Aorta (tissue), 5 donors: Measurements from ENCODE around the gene MED13L. TPM values are rescaled to one million over a fixed set of nuclear protein-coding genes. Genes with fewer than 3 reads are reported as not detected.
"Not testable (repeated sequence)": the region's sequence is repeated elsewhere in the genome, so short reads cannot be mapped to it uniquely, and the experiment has no call there.

Source experiments
- ATAC-seq: fragments of 200-7000 bp; cut with Tn5 transposase; one replicate; pipeline ENCODE4 v1.9.1; 2022; ENCODE audit warnings: moderate library complexity; ENCODE audit not compliant: low FRiP score
- DNase-seq, 2 donors: peaks; one replicate each; pipeline ENCODE4 v3.0.0-alpha.2; 2020
- H3K27ac ChIP-seq, 2 donors: one replicate each; pipeline ENCODE4 v1.5.1; 2013; ENCODE audit warnings: low read length in 2 of 2, mild to moderate bottlenecking in 2 of 2, moderate library complexity in 2 of 2, control low read depth in 1 of 2, inconsistent platforms in 1 of 2, low read depth in 1 of 2
- H3K27me3 ChIP-seq, 2 donors: one replicate each; pipeline ENCODE4 v1.6.1; 2013; ENCODE audit warnings: control low read depth in 1 of 2, low read length in 1 of 2, mild to moderate bottlenecking in 1 of 2, moderate library complexity in 1 of 2; ENCODE audit not compliant: insufficient read depth in 2 of 2, control insufficient read depth in 1 of 2
- H3K36me3 ChIP-seq, 2 donors: one replicate each; pipeline ENCODE4 v1.6.1; 2013; ENCODE audit warnings: control low read depth in 1 of 2, low read length in 1 of 2, mild to moderate bottlenecking in 1 of 2; ENCODE audit not compliant: insufficient read depth in 2 of 2, control insufficient read depth in 1 of 2
- H3K4me1 ChIP-seq, 2 donors: one replicate each; pipeline ENCODE4 v1.6.1; 2013; ENCODE audit warnings: low read length in 2 of 2, control low read depth in 1 of 2, mild to moderate bottlenecking in 1 of 2, moderate library complexity in 1 of 2; ENCODE audit not compliant: insufficient read depth in 2 of 2, control insufficient read depth in 1 of 2
- H3K4me3 ChIP-seq, 2 donors: one replicate each; pipeline ENCODE4 v1.5.1; 2013; ENCODE audit warnings: low read length in 2 of 2, control low read depth in 1 of 2, mild to moderate bottlenecking in 1 of 2
- H3K9me3 ChIP-seq: one replicate; pipeline ENCODE4 v1.6.1; 2013; ENCODE audit warnings: mild to moderate bottlenecking, low read length; ENCODE audit not compliant: control insufficient read depth
- WGBS, 2 donors: extraction: QIAGEN DNeasy Blood & Tissue Kit; methylation state at CpG; one replicate each; pipeline ENCODE4 v1.1.7; 2013; 5-methylcytosine and 5-hydroxymethylcytosine counted together
- intact Hi-C, 2 donors: fragments of 100-400 bp; cut with DNase I; formaldehyde crosslinking; loops; one replicate each; pipeline versions ENCODE4 v1.14.2 to v1.15.0; 2022
- polyA plus RNA-seq, 2 donors: library from polyadenylated mRNA; stranded (reverse); fragments of 200-250 nt; gene quantifications; one replicate each; pipeline ENCODE4 v1.2.3, GENCODE V29; 2013
- total RNA-seq, 2 donors: library from RNA; stranded (reverse); fragmentation: NEBNext Ultra II Directional; extraction: Animal tissue kit (Norgen Biotek cat#: 25700); gene quantifications; one replicate each; pipeline ENCODE4 v1.2.1, GENCODE V29; 2021
- donor health status: healthy with polysubstance abuse.
- donor health status: Bipolar disorder and iron deficiency.
- donor health status: DM: no; HTN: no; CAD: no.
- donor health status: DM: no; HTN: no; CAD: no.
- donor health status: DM: yes; HTN: yes; CAD: no.

Gene MED13L
- total and polyA plus RNA-seq, 4 donors: 16.7 to 215 (median 114) TPM

DNA sequence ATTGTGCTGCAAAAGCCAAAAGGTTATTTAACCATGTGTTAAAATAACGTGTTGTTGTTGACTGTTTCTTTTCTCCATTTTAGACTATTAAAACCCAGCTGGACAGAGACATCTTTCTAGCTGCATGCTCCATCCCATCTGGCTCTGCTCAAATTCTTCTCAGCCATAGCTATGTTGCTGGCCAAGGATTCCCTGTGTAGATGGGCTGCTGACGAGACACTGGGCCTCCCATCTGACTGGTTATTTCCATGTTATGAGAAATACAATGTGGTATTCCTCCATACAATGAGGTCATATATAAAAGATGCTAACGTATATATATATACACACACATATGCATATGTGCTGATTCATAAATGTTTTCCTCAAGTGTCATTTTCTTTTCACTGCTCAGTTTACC lies 30.1 kb downstream of the MED13L start:
- 72 to 75% methylated on average over 3 of the region's 3 CpGs for WGBS, 2 donors
- Histone ChIP-seq H3K4me3 (no peak overlapping the region), H3K4me1 (peaks cover 10% of the 10 kb centered on the region in 2 donors), H3K9me3 (no peaks in the 10 kb centered on the region), H3K27ac (no peak overlapping the region), H3K27me3 (no peaks in the 10 kb centered on the region), H3K36me3 (no peaks in the 10 kb centered on the region)
- DNase-seq (no peak), ATAC-seq (no peak)
- intact Hi-C loops: no loop called here

DNA sequence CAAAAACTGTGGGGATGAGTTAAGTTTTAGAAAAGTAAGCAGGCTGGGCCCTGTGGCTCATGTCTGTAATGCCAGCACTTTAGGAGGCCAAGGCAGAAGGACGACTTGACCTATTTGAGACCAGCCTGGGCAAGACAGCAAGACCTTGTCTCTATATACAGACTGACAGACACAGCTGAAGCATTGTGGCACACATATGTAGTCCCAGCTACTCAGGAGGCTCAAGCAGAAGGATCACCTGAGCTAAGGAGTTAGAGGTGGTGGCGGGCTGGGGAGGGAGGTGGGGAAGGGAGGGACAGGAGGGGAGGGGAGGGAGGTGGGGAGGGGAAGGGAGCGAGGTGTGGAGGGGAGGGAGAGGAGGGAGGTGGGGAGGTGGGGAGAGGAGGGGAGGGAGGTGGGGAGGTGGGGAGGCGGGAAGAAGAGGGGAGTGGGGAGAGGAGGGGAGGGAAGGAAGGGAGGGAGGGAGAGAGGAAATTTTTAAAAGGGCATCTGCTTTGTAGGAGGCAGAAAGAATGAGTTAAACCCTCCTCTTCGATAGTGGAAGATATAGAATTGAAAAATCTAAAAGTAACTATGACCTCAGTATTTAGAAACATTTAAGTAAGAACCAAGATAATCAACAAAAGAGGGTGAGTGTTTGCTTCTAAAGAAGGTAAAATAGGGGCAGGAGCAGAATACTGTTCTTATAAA lies 30.9 kb downstream of the MED13L start:
- intact Hi-C loops: no loop called here
- Histone ChIP-seq H3K4me1 (peaks cover 10% of the 10 kb centered on the region in 2 donors), H3K4me3 (no peak overlapping the region), H3K27ac (no peak overlapping the region), H3K27me3 (no peaks in the 10 kb centered on the region), H3K36me3 (no peaks in the 10 kb centered on the region), H3K9me3 (no peaks in the 10 kb centered on the region)
- DNase-seq (no peak), ATAC-seq (no peak)
- 75 to 78% methylated on average over 5 of the region's 5 CpGs for WGBS, 2 donors

DNA sequence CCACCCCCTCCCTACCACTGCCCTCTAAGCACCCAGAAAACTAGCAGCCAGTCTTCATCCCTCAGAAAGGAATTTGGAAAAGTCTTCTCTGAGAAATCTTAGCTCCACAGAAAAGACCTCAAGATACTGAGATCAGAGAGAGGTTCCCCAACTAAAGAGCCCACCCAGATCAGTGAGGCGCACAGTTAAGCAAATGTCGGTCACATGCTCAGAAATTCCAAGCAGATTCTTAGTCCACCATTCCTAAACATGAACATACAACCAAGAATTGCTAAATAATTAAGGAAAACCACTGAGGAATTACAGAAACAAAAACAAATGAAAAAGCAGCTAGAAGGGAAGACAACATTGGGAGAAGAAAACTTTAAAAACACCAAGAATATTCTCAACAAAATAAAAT lies 32.3 kb downstream of the MED13L start:
- no peak overlapping the region for H3K4me3 ChIP-seq
- H3K9me3 ChIP-seq: no peaks in the 10 kb centered on the region
- DNase-seq (no peak), ATAC-seq (no peak)
- H3K4me1 ChIP-seq: peaks cover 10% of the 10 kb centered on the region in 2 donors
- WGBS, 2 donors: 93 to 95% methylated on average over 2 of the region's 2 CpGs
- no peak overlapping the region for H3K27ac ChIP-seq
- H3K36me3 ChIP-seq: no peaks in the 10 kb centered on the region
- intact Hi-C loops: no loop called here
- H3K27me3 ChIP-seq: no peaks in the 10 kb centered on the region

DNA sequence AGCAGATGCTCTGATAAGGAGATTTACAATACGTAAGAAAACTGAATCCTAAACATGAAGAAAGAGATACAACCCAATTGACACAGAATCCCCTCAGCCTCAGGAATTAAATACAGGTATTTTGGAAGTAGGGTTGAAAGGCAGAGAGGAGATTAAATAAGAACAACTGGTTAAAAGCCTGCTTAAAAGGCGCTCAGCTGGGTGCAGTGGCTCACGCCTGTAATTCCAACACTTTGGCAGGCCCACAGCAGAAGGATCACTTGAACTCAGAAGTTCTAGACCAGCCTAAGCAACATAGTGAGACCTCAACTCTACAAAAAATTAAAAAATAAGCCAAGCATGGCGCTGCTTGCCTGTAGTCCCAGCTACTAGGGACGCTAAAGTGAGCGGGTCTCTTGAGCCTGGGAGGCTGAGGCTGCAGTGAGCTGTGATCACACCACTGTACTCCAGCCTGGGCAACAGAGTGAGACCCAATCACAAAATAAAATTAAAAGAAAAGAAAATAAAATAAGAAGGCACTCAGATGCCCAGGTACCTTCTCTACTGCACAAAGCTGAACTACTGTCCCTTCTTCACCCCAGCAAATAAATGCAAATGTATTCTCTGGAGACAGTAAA lies 32.9 kb downstream of the MED13L start:
- intact Hi-C loops: no loop called here
- Histone ChIP-seq H3K9me3 (no peaks in the 10 kb centered on the region), H3K4me1 (peaks cover 10% of the 10 kb centered on the region in 2 donors), H3K36me3 (no peaks in the 10 kb centered on the region), H3K4me3 (no peak overlapping the region), H3K27me3 (no peaks in the 10 kb centered on the region), H3K27ac (no peak overlapping the region)
- DNase-seq (no peak), ATAC-seq (no peak)
- 82 to 91% methylated on average over 6 of the region's 6 CpGs for WGBS, 2 donors

DNA sequence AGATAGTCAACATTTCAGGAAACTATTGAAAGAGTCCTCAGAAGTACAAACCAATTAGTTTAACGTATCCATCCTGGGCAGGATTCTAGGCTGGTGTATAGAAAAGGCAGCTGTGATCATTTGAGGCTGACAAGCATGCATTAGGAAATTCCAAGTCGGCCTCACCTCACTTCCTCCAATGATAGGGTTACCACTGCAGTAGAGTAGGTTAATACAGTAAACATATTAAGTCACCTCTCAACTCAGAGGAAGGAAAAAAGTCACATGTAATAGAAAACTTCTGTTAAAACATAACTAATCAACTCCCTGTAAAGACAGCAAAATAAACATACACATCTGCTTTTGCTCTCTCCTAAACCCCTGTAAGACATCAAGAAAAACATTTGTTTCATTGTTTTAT lies 33.5 kb downstream of the MED13L start:
- no peak overlapping the region for H3K27ac ChIP-seq
- no peak overlapping the region for H3K4me3 ChIP-seq
- 44 to 57% methylated on average over 2 of the region's 2 CpGs for WGBS, 2 donors
- intact Hi-C loops: no loop called here
- no peaks in the 10 kb centered on the region for H3K27me3 ChIP-seq
- DNase-seq (no peak), ATAC-seq (no peak)
- no peaks in the 10 kb centered on the region for H3K36me3 ChIP-seq
- H3K4me1 ChIP-seq: peaks cover 10% of the 10 kb centered on the region in 2 donors
- H3K9me3 ChIP-seq: no peaks in the 10 kb centered on the region

DNA sequence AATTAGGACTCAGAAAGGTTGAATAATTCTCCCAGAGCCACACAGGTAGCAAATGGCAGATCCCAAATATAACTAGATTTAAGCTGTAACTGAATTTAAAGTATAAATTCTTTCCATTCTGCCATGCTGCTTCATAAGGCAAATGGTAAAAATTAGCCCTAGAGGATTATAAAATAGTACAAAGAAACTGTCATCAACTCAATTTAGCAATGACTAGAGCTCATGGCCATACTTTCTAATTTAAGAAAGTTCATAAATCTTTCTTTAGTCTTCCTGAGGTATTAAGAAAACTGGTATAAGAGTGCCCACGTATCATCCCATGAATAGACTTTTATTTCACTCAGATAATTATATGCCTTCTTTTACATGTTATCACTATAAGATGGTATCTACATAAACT lies 34.8 kb downstream of the MED13L start:
- WGBS, 2 donors: 20 to 33% methylated on average over 1 of the region's 1 CpG
- ATAC-seq (no peak), DNase-seq (no peak)
- no peak overlapping the region for H3K27ac ChIP-seq
- no peaks in the 10 kb centered on the region for H3K9me3 ChIP-seq
- H3K36me3 ChIP-seq: no peaks in the 10 kb centered on the region
- no peaks in the 10 kb centered on the region for H3K27me3 ChIP-seq
- no peak overlapping the region for H3K4me3 ChIP-seq
- intact Hi-C loops: no loop called here
- H3K4me1 ChIP-seq: peaks cover 10% of the 10 kb centered on the region in 2 donors

DNA sequence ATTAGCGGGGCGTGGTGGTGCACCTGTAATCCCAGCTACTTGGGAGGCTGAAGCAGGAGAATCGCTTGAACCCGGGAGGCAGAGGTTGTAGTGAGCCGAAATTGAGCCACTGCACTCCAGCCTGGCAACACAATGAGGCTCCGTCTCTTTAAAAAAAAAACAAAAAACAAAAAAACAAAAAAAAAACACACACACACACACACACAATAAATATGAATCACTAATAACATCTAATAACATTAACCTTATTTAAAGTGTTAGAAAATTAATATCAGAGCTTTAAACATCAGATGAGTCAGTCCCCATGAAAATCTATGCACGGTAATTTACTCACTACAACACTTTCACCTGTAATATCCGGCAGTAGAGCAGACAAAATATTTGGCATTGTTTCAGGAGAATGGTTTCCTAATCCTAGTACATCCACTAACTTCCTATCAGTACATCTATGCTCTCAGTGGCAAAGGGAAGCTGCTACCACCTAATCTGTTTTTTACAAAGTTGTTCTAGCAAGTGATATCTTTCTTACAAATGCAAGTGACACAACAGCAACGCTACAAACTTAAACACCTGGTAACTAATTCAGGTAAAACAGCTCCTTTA lies 36.2 kb downstream of the MED13L start:
- ATAC-seq: no peak
- no peak for DNase-seq

DNA sequence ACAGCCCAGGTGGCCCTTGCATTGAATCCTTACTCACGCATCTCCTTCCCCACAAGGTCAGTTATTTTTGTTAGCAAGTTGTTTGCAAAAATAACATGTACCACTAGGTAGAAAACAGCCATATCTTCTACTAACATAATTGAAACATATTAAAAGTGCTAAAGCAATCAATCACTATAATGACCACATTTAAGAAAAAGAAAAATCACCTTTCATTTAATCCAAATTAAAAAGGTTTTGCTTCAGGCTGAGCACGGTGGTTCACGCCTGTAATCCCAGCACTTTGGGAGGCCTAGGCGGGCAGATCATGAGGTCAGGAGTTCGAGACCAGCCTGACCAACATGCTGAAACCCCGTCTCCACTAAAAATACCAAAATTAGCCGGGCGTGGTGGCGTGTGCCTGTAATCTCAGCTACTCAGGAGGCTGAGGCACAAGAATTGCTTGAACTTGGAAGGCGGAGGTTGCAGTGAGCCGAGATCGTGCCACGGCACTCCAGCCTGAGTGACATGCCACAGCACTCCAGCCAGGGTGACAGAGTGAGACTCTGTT lies 38.8 kb downstream of the MED13L start:
- not testable (repeated sequence) for ATAC-seq, H3K36me3 ChIP-seq, DNase-seq, H3K27me3 ChIP-seq, H3K4me3 ChIP-seq, H3K27ac ChIP-seq, H3K4me1 ChIP-seq, H3K9me3 ChIP-seq
- intact Hi-C loops: loop anchor here in 1 of 2 donors (10.0 kb wide), 1 partner anchor 224 kb away; no protein-coding TSS in a partner anchor
- 95 to 96% methylated on average over 13 of the region's 13 CpGs for WGBS, 2 donors

More for the DNA sequence above, 36.2 kb downstream of the MED13L start:
- WGBS, 2 donors: 87 to 88% methylated on average over 9 of the region's 9 CpGs
- Histone ChIP-seq H3K36me3 (no peaks in the 10 kb centered on the region), H3K4me1 (peaks cover 6 to 8% of the 10 kb centered on the region in 2 donors), H3K27me3 (no peaks in the 10 kb centered on the region), H3K27ac (no peak overlapping the region), H3K4me3 (no peak overlapping the region), H3K9me3 (no peaks in the 10 kb centered on the region)
- intact Hi-C loops: no loop called here
